Neural cell (in vitro differentiated cells): ENCODE measurements around the gene MTMR12.

Experiments
- EP300 ChIP-seq: fragments of 450-650 bp; conservative IDR thresholded peaks from 2 replicates; pipeline ENCODE4 v1.6.1; 2014; ENCODE audit warnings: antibody characterized with exemption, mild to moderate bottlenecking, moderate library complexity; ENCODE audit not compliant: poor library complexity, severe bottlenecking
- POLR2AphosphoS5 ChIP-seq: IDR thresholded peaks from 2 replicates; pipeline ENCODE4 v1.6.1; 2012
- TF ChIP-seq, protein P1 (sequence below): fragments of 450-650 bp; IDR thresholded peaks from 2 replicates; pipeline ENCODE4 v1.5.1; 2014; ENCODE audit warnings: antibody characterized with exemption, mild to moderate bottlenecking, moderate library complexity; ENCODE audit not compliant: poor library complexity, severe bottlenecking

DNA sequence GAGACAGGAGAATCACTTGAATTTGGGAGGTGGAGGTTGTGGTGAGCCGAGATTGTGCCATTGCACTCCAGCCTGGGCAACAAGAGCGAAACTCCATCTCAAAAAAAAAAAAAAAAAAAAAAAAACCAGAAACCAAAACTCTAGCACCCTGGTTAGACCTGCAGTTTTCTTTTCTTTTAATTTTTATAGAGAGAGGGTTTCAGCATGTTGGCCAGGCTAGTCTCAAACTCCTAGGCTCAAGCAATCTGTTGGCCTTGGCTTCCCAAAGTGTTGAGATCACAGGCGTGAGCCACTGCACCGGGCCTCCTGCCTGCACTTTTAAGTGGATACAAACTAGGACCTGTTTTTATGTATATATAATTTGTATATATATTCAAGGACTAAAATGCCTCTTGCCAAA, 12.9 kb upstream of the MTMR12 start:
- TF ChIP-seq, protein P1, sequence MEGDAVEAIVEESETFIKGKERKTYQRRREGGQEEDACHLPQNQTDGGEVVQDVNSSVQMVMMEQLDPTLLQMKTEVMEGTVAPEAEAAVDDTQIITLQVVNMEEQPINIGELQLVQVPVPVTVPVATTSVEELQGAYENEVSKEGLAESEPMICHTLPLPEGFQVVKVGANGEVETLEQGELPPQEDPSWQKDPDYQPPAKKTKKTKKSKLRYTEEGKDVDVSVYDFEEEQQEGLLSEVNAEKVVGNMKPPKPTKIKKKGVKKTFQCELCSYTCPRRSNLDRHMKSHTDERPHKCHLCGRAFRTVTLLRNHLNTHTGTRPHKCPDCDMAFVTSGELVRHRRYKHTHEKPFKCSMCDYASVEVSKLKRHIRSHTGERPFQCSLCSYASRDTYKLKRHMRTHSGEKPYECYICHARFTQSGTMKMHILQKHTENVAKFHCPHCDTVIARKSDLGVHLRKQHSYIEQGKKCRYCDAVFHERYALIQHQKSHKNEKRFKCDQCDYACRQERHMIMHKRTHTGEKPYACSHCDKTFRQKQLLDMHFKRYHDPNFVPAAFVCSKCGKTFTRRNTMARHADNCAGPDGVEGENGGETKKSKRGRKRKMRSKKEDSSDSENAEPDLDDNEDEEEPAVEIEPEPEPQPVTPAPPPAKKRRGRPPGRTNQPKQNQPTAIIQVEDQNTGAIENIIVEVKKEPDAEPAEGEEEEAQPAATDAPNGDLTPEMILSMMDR: no peak
- TF ChIP-seq EP300: no peak
- no peak for TF ChIP-seq POLR2AphosphoS5
